NCI-H446 treated with DMSO at 0.1 percent for 48 hours (cell line): ENCODE results near the gene OAS3.
"Not testable (repeated sequence)": the region's sequence is repeated elsewhere in the genome, so short reads cannot be mapped to it uniquely, and the experiment has no call there.

Experiments
- DNase-seq: peaks from one replicate; lab custom pipeline; 2025; lab: John Stamatoyannopoulos, UW

OAS3 gene

GRCh38 chr12:112926416-112927033, 11.7 kb upstream of the OAS3 start:
- DNase-seq, result not testable (repeated sequence)

- DNase-seq, result no peak
Observed at GRCh38 chr12:112927475-112927874, 10.8 kb upstream of the OAS3 start.

GRCh38 chr12:112927925-112928324, 10.3 kb upstream of the OAS3 start:
- no peak for DNase-seq

GRCh38 chr12:112928978-112929377, 9.3 kb upstream of the OAS3 start:
- no peak for DNase-seq

- no peak for DNase-seq
Observed at GRCh38 chr12:112929715-112930114, 8.6 kb upstream of the OAS3 start.

GRCh38 chr12:112930350-112930749, 7.9 kb upstream of the OAS3 start:
- DNase-seq, result no peak

GRCh38 chr12:112932485-112933128, 5.7 kb upstream of the OAS3 start:
- no peak for DNase-seq

- no peak for DNase-seq
Observed at GRCh38 chr12:112933129-112933505, 5.2 kb upstream of the OAS3 start.

GRCh38 chr12:112936264-112936663, 2.0 kb upstream of the OAS3 start:
- no peak for DNase-seq

GRCh38 chr12:112936927-112937326, 1.3 kb upstream of the OAS3 start:
- no peak for DNase-seq

GRCh38 chr12:112938751-112939150, 477 bp downstream of the OAS3 start:
- no peak for DNase-seq

GRCh38 chr12:112939761-112940381, 1.6 kb downstream of the OAS3 start:
- no peak for DNase-seq

GRCh38 chr12:112941528-112942335, 3.5 kb downstream of the OAS3 start:
- peak; percentile 5 for DNase-seq

GRCh38 chr12:112942572-112942971, 4.3 kb downstream of the OAS3 start:
- no peak for DNase-seq

GRCh38 chr12:112944024-112944690, 5.9 kb downstream of the OAS3 start:
- DNase-seq, result no peak

- no peak for DNase-seq
Observed at GRCh38 chr12:112945515-112945914, 7.2 kb downstream of the OAS3 start.

GRCh38 chr12:112946236-112947000, 8.1 kb downstream of the OAS3 start:
- peak; percentile 6 for DNase-seq

- DNase-seq, result no peak
Observed at GRCh38 chr12:112947314-112947713, 9.0 kb downstream of the OAS3 start.

- no peak for DNase-seq
Observed at GRCh38 chr12:112947761-112948160, 9.5 kb downstream of the OAS3 start.

GRCh38 chr12:112948806-112949205, 10.5 kb downstream of the OAS3 start:
- DNase-seq, result no peak

- no peak for DNase-seq
Observed at GRCh38 chr12:112950701-112951100, 12.4 kb downstream of the OAS3 start.
